Measurements from ENCODE around the gene CASP8AP2.
"Not testable (repeated sequence)": the region's sequence is repeated elsewhere in the genome, so short reads cannot be mapped to it uniquely, and the experiment has no call there.

CASP8AP2 gene
- total RNA-seq = 12.5 to 60.3 (median 31.9) reads per million in 18 experiments

DNA sequence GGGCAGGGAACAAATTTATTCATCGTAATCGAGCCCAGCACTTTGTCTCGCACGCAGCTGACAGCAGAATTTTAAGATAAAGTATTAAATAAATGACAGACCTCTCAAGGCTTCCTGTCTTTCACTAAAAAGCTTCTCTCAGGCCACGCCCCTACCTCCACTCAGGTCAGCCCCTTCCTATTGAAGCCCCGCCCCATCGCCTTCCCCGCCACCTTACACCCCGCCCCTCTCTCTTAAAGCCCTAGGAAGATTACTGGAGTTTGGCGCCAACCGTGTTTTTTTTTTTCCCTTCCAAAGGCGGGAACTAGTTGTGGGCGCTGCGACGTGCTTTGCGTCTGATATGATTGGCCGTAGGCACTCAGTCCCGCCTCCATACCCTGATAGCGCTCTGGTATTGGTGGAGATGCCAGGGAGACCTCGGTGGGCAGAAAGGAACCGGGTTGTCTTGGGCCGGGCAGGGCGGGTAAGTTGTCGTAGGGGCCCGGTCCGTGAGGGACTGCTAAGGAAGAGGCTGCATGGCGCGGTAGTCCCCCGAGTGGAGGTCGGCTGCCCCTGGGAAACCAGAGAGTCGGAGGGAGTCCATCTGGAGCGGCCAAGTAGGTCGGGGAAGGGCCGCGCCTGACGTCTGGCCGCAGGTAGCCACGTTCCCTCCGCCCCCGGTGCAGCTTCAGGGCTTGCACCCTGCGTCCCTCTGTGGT is at the start of gene CASP8AP2:
CASP8AP2 (plus strand) TSS at position 409 of the 698 bp plus-strand sequence.
- peak; percentile 99 for DNase-seq

DNA sequence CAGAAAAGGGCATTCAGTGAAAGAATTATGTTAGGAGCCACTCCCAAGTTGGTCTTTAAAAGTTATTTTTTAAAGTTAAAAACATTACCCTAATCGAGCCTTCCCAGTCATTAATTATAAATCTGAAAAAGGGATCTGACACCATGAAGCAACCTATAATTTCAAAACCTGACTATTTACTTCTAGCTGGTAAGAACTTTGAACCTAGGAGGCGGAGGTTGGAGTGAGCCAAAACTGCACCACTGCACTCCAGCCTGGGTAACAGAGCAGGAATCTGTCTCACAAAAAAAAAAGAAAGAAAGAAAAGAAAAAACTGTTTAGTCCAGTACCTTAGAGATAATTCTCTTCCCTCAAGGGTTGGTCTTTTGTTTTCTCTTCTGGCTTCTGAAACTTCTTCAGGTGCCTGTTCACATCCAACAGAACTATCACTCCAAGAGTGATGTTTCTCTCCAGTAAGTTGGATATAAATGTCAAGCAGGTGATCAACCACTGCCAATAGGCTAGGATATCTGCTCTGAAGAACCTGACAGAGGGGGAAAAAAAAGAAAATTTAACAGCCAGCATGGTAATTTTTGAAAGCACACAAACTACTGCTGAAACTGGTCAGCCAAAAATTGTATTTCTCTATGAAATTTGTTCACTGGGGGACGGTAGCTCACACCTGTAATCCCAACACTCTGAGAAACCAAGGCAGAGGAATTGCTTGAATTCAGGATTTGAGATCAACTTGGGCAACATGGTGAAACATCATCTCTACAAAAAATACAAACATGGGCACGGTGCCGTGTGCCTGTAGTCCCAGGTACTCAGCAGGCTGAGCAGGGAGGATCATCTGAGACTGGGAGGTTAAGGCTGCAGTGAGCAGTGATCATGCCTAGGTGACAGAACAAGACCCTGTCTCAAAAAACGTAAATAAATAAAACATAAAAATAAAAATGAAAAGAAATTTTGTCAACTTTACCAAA is 48.3 kb upstream of the CASP8AP2 start:
- no peak for DNase-seq

DNA sequence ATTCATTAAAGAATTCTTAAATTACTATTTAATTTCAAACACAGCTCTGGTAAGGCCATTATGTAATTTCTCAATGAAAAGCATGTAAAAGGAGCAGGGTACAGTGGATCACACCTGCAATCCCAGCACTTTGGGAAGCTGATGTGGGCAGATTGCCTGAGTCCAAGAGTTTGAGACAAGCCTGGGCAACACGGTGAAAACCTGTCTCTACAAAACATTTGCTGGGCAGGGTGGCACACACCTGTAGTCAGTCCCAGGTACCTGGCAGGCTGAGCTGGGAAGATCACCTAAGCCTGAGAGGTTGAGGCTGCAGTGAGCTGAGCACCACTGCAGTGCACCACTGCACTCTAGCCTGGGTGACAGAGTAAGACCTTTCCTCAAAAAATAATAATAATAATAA is 47.5 kb upstream of the CASP8AP2 start:
- DNase-seq = no peak

DNA sequence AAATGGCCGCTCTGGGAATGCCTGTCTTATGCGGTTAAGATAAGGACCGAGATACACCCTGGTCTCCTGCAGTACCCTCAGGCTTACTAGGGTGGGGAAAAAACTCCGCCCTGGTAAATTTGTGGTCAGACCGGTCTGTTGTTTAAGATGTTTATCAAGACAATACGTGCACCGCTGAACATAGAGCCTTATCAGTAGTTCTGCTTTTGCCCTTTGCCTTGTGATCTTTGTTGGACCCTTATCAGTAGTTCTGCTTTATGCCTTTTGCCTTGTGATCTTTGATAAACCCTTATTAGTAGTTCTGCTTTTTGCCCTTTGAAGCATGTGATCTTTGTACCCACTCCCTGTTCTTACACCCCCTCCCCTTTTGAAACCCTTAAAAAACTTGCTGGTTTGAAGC is 46.4 kb upstream of the CASP8AP2 start:
- not testable (repeated sequence) for DNase-seq

DNA sequence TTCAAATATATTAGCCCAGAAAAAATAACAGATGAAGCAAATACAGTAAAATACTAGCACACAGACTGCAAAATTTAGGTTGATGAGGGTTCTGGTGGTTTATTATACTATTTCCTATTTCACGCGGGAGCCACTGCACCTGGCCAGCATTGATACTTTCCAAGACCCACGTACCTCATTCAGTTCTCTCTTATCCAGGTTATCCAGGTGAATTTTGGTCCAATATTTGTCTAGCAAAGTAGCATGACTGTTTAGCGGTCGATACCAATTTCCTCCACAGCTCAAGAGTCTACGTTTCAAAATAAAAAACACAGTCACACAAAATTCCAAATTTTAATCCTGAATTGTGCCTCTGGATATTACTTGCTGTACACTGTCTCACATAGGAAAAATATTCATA is 44.8 kb upstream of the CASP8AP2 start:
- DNase-seq = no peak

DNA sequence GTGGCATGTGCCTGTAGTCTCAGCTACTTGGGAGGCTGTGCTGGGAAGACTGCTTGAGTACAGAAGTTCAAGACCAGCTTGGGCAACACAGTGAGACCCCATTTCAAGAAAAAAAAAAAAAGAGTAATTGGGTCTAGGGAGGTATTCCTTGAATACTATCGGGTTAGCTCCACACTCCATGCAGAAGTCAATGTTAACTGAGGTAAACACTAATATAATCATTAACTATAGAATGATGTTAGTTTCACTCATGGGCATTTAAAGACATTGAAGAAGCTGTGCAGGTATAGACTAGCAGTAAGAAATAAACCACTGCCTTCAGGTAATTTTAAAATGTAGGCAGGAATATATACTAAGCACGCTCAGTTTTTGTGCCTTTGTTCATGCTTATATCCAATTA is 42.7 kb upstream of the CASP8AP2 start:
- no peak for DNase-seq

DNA sequence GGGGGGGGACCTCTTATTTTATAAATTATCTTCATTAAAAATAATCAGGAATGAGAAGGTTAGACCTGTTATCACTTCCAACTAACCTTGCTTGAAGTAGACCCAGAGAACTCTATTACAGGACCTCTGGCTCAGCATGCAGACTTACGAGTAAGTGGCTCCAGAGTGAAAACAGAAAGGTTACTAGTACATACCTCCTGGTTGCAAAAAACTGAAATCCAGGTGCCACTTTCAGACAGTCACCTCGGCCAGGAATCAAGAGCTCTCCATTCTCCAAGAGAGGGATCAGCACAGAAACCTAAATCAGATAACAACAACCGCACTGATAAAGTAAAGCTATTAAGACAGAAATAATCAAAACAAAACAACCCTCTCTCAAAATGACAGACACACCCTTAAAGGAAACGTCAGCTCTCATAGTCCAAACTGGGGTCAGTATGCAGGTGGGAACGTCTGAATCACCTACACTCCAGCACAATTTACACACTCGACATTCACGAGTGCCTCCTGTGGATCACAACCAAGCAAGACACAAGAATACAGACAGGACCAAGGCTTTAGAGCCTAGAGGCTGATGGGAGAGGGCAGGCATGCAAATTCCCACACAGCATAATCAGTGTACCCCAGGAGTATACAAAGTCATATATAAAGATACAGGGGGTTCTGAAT is 41.9 kb upstream of the CASP8AP2 start:
- DNase-seq = no peak

DNA sequence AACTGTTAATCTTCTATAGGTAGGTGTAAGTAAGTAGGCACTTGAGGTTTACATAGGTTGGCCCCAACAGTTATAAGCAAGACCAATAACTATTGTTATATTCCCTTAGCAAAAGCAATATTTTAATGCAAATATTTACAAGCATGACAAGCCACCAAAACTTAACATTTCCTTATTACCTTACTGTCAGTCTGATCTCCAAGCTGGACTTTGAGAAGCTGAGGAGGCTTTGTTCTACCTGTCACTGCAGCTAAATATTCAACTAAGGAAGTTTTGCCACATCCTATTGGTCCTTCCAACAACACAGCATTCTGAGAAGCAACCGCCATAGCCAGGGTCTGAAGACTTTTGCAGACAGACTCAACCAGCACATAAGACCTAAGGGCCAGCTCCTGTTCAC is 39.7 kb upstream of the CASP8AP2 start:
- DNase-seq = no peak

DNA sequence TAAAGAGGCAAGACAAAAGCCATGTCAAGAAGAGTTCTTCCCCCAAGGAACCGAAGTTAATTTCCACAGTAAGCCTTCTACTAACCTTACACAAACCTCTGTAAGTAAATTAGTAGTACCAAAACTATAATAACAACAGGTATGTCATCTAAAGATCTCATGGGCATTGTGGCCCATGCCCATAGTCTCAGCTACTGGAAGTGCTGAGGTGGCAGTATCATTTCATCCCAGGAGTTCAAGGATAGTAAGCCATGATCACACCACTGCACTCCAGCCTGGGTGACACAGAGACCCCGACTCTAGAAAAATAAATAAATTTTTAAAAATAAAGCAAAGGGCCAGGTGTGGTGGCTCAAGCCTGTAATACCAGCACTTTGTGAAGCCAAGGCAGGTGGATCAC is 39.3 kb upstream of the CASP8AP2 start:
- DNase-seq = no peak

DNA sequence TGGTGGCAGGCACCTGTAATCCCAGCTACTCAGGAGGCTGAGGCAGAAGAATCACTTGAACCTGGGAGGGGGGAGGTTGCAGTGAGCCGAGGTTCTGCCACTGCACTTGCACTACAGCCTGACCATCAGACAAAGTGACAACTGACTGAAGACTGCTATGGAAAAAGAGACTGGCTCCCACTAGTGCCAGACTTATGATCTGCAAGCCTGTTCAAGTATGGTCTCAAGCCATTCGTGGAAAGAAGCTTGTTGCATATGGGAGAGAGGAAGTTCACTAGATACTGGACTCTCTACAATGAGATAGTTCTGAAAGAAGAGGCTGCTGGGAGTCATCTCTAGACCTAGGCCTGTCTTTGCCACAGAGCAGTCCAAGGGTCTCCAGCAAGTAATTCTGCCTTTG is 36.8 kb upstream of the CASP8AP2 start:
- DNase-seq = peak; percentile 58 to 61

DNA sequence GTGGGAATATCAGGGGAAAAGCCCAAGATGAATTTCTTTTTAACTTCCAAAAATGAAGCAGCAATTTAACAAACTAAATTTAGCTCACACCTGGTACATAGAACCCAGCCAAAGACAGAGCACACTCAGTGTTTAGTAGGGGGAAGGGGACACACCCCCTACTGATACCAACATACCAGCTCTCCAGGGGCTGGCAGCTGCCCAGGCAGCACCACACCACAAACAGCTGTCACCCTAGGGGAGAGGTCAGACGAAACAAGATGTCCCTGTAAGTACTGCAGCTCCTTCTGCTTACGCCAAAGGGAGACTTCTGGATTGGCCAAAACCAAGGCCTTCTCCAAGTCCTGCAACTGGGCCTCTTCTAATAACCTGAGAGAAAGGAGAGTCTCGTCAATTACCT is 36.1 kb upstream of the CASP8AP2 start:
- DNase-seq = no peak

DNA sequence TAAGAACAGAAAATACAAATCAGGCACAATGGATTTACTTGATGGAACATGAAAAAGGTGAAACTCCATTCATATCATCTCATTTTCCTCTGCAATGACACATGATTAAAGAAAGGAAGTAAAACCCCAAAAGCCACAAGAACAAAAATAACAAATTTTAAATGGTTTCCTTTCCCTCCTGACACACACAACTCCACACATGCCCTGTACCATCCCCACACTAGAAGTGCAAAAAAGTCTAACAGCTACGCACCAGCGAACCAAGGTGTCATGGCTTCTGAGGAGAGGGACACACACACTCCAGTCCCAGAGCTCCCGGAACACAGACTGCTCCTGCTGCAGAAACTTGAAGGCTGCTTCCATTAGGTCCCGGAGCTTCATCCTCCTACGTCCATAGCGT is 35.4 kb upstream of the CASP8AP2 start:
- no peak for DNase-seq

DNA sequence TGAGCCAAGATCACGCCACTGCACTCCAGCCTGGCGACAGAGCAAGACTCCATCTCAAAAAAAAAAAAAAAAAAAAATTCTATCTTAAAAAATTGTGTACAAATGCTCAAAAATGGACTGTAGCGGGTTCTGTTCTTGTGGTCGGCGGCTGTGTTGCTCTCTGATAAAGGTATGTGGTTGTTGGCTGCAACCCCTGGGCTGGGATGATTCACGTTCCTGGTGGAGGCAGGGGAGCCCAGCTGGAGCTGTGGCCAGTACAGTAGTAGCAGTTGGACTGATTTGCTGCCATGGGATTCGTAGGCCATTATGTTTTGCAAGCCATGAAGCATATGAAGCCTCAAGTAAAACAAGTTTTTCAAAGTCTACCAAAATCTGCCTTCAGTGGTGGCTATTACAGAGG is 32.4 kb upstream of the CASP8AP2 start:
- DNase-seq = no peak

DNA sequence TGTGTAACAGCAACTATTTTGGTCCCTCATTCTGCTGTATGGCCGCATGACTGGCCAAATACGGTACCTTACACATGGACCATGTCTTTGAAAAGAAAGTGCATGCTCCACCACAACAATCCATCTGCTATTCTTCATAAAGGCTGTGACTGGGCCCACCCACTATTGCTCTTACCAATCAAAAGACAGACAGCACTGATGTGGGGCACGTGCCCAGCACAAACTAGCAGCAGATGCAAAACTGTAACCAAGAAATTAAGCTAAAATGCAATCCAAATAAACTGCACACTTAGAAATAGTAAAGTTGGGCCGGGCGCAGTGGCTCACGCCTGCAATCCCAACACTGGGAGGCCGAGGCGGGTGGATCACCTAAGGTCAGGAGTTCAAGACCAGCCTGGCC is 30.6 kb upstream of the CASP8AP2 start:
- no peak for DNase-seq

DNA sequence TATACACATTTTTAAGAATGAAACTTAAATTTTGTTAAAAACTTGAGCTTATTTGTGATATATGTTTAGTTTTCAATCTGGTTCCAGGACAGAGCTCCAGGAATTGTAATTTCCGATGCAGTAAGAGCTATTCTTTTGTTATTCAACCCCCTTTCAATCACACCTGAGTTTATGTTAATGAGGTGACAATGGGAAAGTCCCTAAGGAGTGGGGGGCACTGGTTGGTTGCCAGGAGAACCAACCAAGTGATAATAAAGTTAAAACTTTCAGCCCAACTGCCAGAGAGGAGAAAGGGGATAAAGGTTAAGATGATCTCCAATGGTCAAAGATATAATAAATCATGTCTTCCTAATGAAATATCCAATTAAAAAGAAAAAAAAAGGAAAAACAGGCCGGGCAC is 29.9 kb upstream of the CASP8AP2 start:
- DNase-seq = no peak

DNA sequence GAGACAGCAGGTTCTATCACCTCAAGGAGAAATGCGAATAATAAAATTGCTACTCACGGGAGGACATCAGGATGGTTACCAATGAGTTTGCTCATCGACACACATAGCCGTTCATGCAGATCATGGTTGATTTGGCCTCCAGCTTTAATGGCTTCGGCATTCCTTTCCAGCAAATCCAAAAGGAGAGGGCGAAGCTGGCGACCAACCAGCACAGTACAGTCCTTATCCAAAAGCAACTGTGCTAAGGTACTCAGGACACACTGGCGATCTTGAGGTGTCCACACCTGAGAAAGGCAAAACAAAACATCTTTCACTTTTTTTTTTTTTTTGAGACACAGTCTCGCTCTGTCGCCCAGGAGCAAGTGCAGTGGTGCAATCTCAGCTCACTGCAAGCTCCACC is 26.4 kb upstream of the CASP8AP2 start:
- DNase-seq = no peak

DNA sequence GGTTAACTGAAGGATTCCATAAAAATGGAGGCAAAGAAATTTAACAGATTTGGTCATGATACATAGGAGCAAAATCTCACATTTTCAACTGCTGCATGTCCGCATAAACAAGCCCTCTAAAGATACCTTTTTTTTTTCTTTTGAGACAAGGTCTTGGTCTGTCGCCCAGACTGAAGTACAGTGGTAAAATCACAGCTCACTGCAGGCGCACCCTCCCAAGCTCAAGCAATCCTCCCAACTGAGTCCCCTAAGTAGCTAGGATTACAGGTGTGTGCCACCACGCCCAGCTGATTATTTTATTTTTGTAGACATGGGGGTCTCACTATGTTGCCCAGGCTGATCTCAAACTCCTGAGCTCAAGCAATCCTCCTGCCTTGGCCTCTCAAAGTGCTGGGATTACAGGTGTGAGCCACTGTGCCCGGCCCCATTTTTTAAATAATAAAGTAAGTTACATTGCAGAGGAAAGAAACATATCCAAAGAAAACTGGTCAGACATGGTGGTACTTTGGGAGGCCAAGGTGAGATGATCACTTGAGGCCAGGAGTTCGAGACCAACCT is 23.8 kb upstream of the CASP8AP2 start:
- DNase-seq = no peak

DNA sequence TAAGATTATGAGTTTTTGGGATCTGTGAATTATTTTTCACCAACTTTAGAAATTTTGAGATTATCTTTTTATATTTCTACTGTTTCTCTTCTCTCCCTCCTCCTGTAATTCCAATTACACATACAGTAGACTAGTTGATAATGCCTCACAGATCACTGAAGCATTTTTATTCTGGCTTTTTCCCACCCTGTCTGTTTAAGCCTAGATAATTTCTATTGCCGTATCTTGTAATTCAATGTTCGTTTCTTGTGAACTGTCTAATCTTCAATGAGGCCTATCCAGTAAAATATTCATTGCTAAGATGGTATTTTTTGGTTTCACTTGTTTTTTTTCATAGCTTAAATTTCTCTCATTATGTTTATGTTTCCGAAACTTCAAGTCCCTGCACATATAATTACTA is 22.1 kb upstream of the CASP8AP2 start:
- no peak for DNase-seq

DNA sequence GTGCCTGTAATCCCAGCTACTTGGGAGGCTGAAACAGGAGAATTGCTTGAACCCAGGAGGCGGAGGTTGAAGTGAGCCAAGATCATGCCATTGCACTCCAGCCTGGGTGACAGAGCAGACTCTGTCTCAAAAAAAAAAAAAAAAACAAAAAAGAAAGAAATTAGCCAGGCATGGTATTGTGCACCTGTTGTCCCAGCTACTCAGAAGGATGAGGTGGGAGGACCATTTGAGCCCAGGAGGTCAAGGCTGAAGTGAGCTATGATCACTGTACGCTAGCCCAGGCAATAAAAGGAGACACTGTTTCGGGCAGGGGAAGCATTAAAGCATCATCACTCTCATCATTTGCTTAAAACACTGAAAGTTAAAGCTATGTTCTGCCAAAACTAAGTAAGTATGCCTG is 16.3 kb upstream of the CASP8AP2 start:
- not testable (repeated sequence) for DNase-seq

DNA sequence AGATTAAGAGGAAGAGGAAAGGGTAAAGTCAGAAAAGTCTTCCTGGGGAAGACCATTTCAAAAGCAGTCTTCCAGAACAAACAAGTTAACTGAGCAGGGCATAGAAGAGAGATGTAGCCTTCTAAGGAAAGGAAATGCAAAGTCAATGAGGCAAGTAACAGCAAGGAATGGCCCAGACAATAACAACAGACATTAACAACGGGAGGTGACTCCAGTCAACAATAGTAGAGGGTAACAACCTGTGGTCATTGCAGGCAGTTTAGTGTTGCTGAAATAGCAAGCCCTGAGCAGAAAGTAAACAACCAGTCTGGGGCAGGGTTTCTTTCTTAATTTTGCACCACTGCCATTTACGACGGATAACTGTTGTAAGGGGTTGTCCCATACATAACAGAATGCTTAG is 12.2 kb upstream of the CASP8AP2 start:
- no peak for DNase-seq

DNA sequence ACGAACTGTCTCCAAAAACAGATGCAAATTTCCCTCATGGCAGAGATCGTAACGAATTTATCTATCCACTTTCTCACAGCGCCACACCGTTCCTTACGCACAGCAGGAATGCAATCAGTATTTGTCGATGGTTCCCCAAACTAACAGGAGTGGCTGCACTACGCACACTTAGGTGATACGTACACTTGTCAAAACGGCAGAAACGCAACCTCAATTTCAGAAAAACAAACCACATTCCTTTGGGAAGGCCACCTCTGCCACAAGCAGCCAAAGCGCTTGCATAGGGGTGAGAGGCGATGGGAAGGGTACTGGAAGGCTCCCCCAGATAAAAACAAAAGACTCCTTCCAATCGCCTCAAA is 10.7 kb upstream of the CASP8AP2 start:
- peak; percentile 33 to 43 for DNase-seq

DNA sequence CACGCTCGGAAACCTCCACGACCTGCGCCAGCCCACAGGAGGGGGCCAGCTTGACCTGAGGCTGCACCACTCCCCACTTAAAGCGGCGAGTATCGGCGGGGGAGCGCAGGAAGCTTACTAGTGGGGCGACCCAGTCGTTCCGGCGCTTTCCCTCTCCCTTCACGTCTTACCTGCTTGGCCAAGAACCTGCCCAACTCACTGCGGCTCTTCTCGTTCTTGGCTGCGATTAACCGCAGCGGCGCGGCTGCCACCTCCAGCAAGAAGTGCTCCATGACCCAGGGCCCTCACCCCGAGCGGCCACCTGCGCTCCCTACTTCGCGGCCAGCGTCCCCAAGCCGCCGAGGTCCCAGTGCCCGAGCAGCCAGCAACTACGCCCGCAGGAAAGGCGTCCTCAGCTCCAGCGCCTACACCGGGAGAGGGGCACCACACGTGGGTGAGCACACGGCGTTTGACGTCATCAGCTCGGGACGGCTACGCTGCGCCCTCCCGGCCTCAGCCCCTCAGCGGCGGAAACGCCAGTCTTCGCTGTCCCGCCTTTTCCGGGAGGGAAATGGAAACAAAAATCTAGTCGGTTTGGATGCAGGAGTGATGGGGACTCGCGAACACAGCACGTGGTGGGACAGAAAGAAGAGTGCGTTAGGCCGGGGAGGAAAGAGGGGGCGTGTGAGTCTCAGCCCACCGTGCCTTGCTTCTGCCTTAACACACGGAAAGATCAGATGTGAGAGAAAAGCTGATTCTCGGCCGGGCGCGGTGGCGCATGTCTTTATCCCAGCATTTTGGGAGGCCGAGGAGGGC is 10.1 kb upstream of the CASP8AP2 start, which contains the start of gene MDN1:
MDN1 (minus strand) TSS at position 459 of the 795 bp plus-strand sequence; CDS start at position 272, 187 bp downstream.
- DNase-seq = peak; percentile 96 to 97

Data from inflammatory macrophage (primary cell).